HG03520 (cell line): ENCODE results near the gene CARD8.
A peak's percentile ranks its signal among the peaks of the same experiment; 100 is the strongest.

Experiments used
- ATAC-seq: cut with Tn5 transposase; IDR thresholded peaks from one replicate; pipeline ENCODE4 v1.9.1; 2021; ENCODE audit warnings: mild to moderate bottlenecking, moderate library complexity; ENCODE audit not compliant: unreplicated experiment

Gene CARD8

GRCh38 chr19:48175578-48175977 is 80.1 kb downstream of the CARD8 start:
- no peak for ATAC-seq

- ATAC-seq: no peak
Measured at GRCh38 chr19:48174445-48175030, 81.2 kb downstream of the CARD8 start.

GRCh38 chr19:48171710-48172109 is 84.0 kb downstream of the CARD8 start:
- ATAC-seq: no peak

GRCh38 chr19:48170817-48171347 is 84.8 kb downstream of the CARD8 start:
- no peak for ATAC-seq

- peak; percentile 72 for ATAC-seq
Measured at GRCh38 chr19:48169939-48170803, 85.5 kb downstream of the CARD8 start, which contains the start of the genes LIG1 and ZSWIM9. TSS of gene LIG1 (minus strand) at chr19:48170344. CDS start at chr19:48165566, 4,778 bp downstream. TSS of gene ZSWIM9 (plus strand) at chr19:48170680. CDS start at chr19:48171803, 1,123 bp downstream.

- peak; percentile 8 for ATAC-seq
Measured at GRCh38 chr19:48169578-48169938, 86.2 kb downstream of the CARD8 start.

GRCh38 chr19:48168689-48169088 is 87.0 kb downstream of the CARD8 start:
- no peak for ATAC-seq

GRCh38 chr19:48158210-48158790 is 97.4 kb downstream of the CARD8 start:
- ATAC-seq: no peak
